ENCODE results near the gene MEIS1. TPM values are rescaled to one million over a fixed set of nuclear protein-coding genes. Genes with fewer than 3 reads are reported as not detected.
A peak's percentile ranks its signal among the peaks of the same experiment; 100 is the strongest.

The MEIS1 gene
- total and polyA plus RNA-seq, 2 experiments from 2014 or later: 19.1 to 44.4 TPM

- Histone ChIP-seq H3K36me3 (ENCODE audit: low read depth) (0 out of 2 replicates have a peak, but pooled peaks cover under 1% of the 10 kb centered on the region), H3K79me2 (ENCODE audit: insufficient read depth) (no peaks in the 10 kb centered on the region), H3F3A (ENCODE audit: insufficient read depth) (no peaks in the 10 kb centered on the region; the same call in 1 of the 2 replicates), H3K27me3 (replicated peaks; ENCODE audit: insufficient read depth) (peaks cover 17% of the 10 kb centered on the region), H4K20me1 (ENCODE audit: insufficient read depth) (no peaks in the 10 kb centered on the region), H2AFZ (peak overlapping the region; percentile 75), H3K9me3 (ENCODE audit: low read depth) (no peaks in the 10 kb centered on the region), H3K4me3 (peak overlapping the region; percentile 89), H3K27ac (no peak overlapping the region), H3K4me2 (ENCODE audit: unreplicated experiment) (peak overlapping the region; percentile 95), H3K9ac (peak overlapping the region; percentile 86; the same call in 1 of the 2 replicates), H3K4me1 (ENCODE audit: insufficient read depth) (no peaks in the 10 kb centered on the region), H3K9me2 (ENCODE audit: insufficient read depth) (no peaks in the 10 kb centered on the region)
- WGBS, 2 experiments (ENCODE audit: low coverage in 1 of 2, low lambda C conversion rate in 2 of 2, missing lambda C conversion rate in 2 of 2): 63 to 70% methylated on average over 38 to 42 of the region's 42 CpGs
- in situ Hi-C loops (cut with MboI): no loop called here
- no peak for DNase-seq
- TF ChIP-seq EZH2phosphoT487 (IDR thresholded peaks at IDR 0.05; ENCODE audit: insufficient read depth, low read depth): no peak
- TF ChIP-seq EZH2 (IDR thresholded peaks at IDR 0.05; ENCODE audit: insufficient read depth, poor library complexity, severe bottlenecking): no peak
These were observed 142.6 kb downstream of the MEIS1 start for GRCh38 chr2:66577321-66578053.

GRCh38 chr2:66578054-66578686 is 143.2 kb downstream of the MEIS1 start:
- H3K4me2 ChIP-seq (ENCODE audit: unreplicated experiment): no peak overlapping the region
- H3K27ac ChIP-seq: no peak overlapping the region
- no peaks in the 10 kb centered on the region for H3K9me3 ChIP-seq (ENCODE audit: low read depth)
- no peaks in the 10 kb centered on the region; the same call in 1 of the 2 replicates for H3F3A ChIP-seq (ENCODE audit: insufficient read depth)
- 67% methylated on average over 27 of the region's 27 CpGs for WGBS, 2 experiments (ENCODE audit: low coverage in 1 of 2, low lambda C conversion rate in 2 of 2, missing lambda C conversion rate in 2 of 2)
- no peak overlapping the region for H3K4me3 ChIP-seq
- no peaks in the 10 kb centered on the region for H3K9me2 ChIP-seq (ENCODE audit: insufficient read depth)
- H4K20me1 ChIP-seq (ENCODE audit: insufficient read depth): no peaks in the 10 kb centered on the region
- H2AFZ ChIP-seq: no peak overlapping the region
- no peak for DNase-seq
- TF ChIP-seq EZH2phosphoT487 (IDR thresholded peaks at IDR 0.05; ENCODE audit: insufficient read depth, low read depth) (no peak), EZH2 (IDR thresholded peaks at IDR 0.05; ENCODE audit: insufficient read depth, poor library complexity, severe bottlenecking) (no peak)
- peaks cover 17% of the 10 kb centered on the region for H3K27me3 ChIP-seq (replicated peaks; ENCODE audit: insufficient read depth)
- no peak overlapping the region for H3K9ac ChIP-seq
- in situ Hi-C loops (cut with MboI): no loop called here
- H3K4me1 ChIP-seq (ENCODE audit: insufficient read depth): no peaks in the 10 kb centered on the region
- no peaks in the 10 kb centered on the region for H3K36me3 ChIP-seq (ENCODE audit: low read depth)
- no peaks in the 10 kb centered on the region for H3K79me2 ChIP-seq (ENCODE audit: insufficient read depth)

- no peaks in the 10 kb centered on the region for H3K4me1 ChIP-seq (ENCODE audit: insufficient read depth)
- no peak for DNase-seq
- no peak for TF ChIP-seq EZH2phosphoT487 (IDR thresholded peaks at IDR 0.05; ENCODE audit: insufficient read depth, low read depth)
- no peak for TF ChIP-seq EZH2 (IDR thresholded peaks at IDR 0.05; ENCODE audit: insufficient read depth, poor library complexity, severe bottlenecking)
- no peaks in the 10 kb centered on the region for H3K9me3 ChIP-seq (ENCODE audit: low read depth)
- H3K4me3 ChIP-seq: no peak overlapping the region
- H3F3A ChIP-seq (ENCODE audit: insufficient read depth): no peaks in the 10 kb centered on the region; the same call in 1 of the 2 replicates
- no peak overlapping the region for H3K9ac ChIP-seq
- no peak overlapping the region for H2AFZ ChIP-seq
- WGBS, 2 experiments (ENCODE audit: low coverage in 1 of 2, low lambda C conversion rate in 2 of 2, missing lambda C conversion rate in 2 of 2): 90 to 92% methylated on average over 10 of the region's 10 CpGs
- no peak overlapping the region for H3K27ac ChIP-seq
- no peaks in the 10 kb centered on the region for H3K79me2 ChIP-seq (ENCODE audit: insufficient read depth)
- no peaks in the 10 kb centered on the region for H3K9me2 ChIP-seq (ENCODE audit: insufficient read depth)
- no peaks in the 10 kb centered on the region for H4K20me1 ChIP-seq (ENCODE audit: insufficient read depth)
- no peaks in the 10 kb centered on the region for H3K36me3 ChIP-seq (ENCODE audit: low read depth)
- H3K27me3 ChIP-seq (replicated peaks; ENCODE audit: insufficient read depth): peaks cover 17% of the 10 kb centered on the region
- in situ Hi-C loops (cut with MboI): no loop called here
- no peak overlapping the region for H3K4me2 ChIP-seq (ENCODE audit: unreplicated experiment)
These were observed 143.8 kb downstream of the MEIS1 start for GRCh38 chr2:66578687-66579106.

GRCh38 chr2:66579186-66580126 is 144.5 kb downstream of the MEIS1 start:
- in situ Hi-C loops (cut with MboI): loop anchor here (10.0 kb wide), 1 partner anchor 1255 kb away; no protein-coding TSS in a partner anchor
- H3K9me2 ChIP-seq (ENCODE audit: insufficient read depth): no peaks in the 10 kb centered on the region
- TF ChIP-seq EZH2 (IDR thresholded peaks at IDR 0.05; ENCODE audit: insufficient read depth, poor library complexity, severe bottlenecking) (no peak), EZH2phosphoT487 (IDR thresholded peaks at IDR 0.05; ENCODE audit: insufficient read depth, low read depth) (no peak)
- no peaks in the 10 kb centered on the region for H3K36me3 ChIP-seq (ENCODE audit: low read depth)
- H3K9ac ChIP-seq: no peak overlapping the region
- no peak overlapping the region for H2AFZ ChIP-seq
- no peaks in the 10 kb centered on the region for H3K79me2 ChIP-seq (ENCODE audit: insufficient read depth)
- H3K4me1 ChIP-seq (ENCODE audit: insufficient read depth): no peaks in the 10 kb centered on the region
- no peak for DNase-seq
- WGBS, 2 experiments (ENCODE audit: low coverage in 1 of 2, low lambda C conversion rate in 2 of 2, missing lambda C conversion rate in 2 of 2): 76 to 79% methylated on average over 10 of the region's 10 CpGs
- no peak overlapping the region for H3K4me2 ChIP-seq (ENCODE audit: unreplicated experiment)
- no peak overlapping the region for H3K4me3 ChIP-seq
- H3K27me3 ChIP-seq (replicated peaks; ENCODE audit: insufficient read depth): peaks cover 17% of the 10 kb centered on the region
- no peak overlapping the region for H3K27ac ChIP-seq
- H3F3A ChIP-seq (ENCODE audit: insufficient read depth): no peaks in the 10 kb centered on the region; the same call in 1 of the 2 replicates
- H3K9me3 ChIP-seq (ENCODE audit: low read depth): no peaks in the 10 kb centered on the region
- no peaks in the 10 kb centered on the region for H4K20me1 ChIP-seq (ENCODE audit: insufficient read depth)

All from GM23248 (cell line).